SH-SY5Y (cell line): ENCODE data around the gene MRPL18.

Source experiments
- GATA2 ChIP-seq: IDR thresholded peaks from 2 replicates; pipeline ENCODE4 v1.6.1; 2011; ENCODE audit warnings: mild to moderate bottlenecking, low read depth, low read length
- GATA3 ChIP-seq: IDR thresholded peaks from 2 replicates; pipeline ENCODE4 v1.6.1; 2011; ENCODE audit warnings: low read depth, mild to moderate bottlenecking, low read length, moderate library complexity

GRCh38 chr6:159808647-159809046 lies 18.4 kb downstream of the MRPL18 start:
- TF ChIP-seq GATA2, result no peak
- TF ChIP-seq GATA3, result no peak
